NB4 (cell line): Measurements from ENCODE around the gene TNFRSF8.
A peak's percentile ranks its signal among the peaks of the same experiment; 100 is the strongest.
"Not testable (repeated sequence)": the region's sequence is repeated elsewhere in the genome, so short reads cannot be mapped to it uniquely, and the experiment has no call there.

ENCODE experiments used
- DNase-seq: peaks from one replicate; pipeline ENCODE4 v3.0.0; 2010; ENCODE audit warnings: low read depth
- H3K4me3 ChIP-seq: one replicate; pipeline ENCODE4 v1.5.1; 2011; ENCODE audit warnings: mild to moderate bottlenecking, low read depth, low read length, moderate library complexity
- MYC ChIP-seq: IDR thresholded peaks from 2 replicates; pipeline ENCODE4 v1.6.1; 2011; ENCODE audit warnings: low read depth, low read length
- POLR2A ChIP-seq: IDR thresholded peaks from 2 replicates; pipeline ENCODE4 v1.6.1; 2011; ENCODE audit warnings: mild to moderate bottlenecking; ENCODE audit not compliant: insufficient read length; ENCODE audit errors: extremely low read depth
- TF ChIP-seq, protein P1 (sequence below): IDR thresholded peaks from 2 replicates; pipeline ENCODE4 v1.6.1; 2011; ENCODE audit warnings: low read depth, low read length
- TF ChIP-seq, protein P2 (sequence below): IDR thresholded peaks from one replicate; pipeline ENCODE4 v1.5.1; 2012; ENCODE audit warnings: low read depth, low read length

The TNFRSF8 gene

GRCh38 chr1:12099610-12100009 is 36.5 kb downstream of the TNFRSF8 start:
- no peak overlapping the region for H3K4me3 ChIP-seq
- TF ChIP-seq, protein P1, sequence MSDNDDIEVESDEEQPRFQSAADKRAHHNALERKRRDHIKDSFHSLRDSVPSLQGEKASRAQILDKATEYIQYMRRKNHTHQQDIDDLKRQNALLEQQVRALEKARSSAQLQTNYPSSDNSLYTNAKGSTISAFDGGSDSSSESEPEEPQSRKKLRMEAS, result no peak
- TF ChIP-seq MYC (no peak), POLR2A (no peak)
- TF ChIP-seq, protein P2, sequence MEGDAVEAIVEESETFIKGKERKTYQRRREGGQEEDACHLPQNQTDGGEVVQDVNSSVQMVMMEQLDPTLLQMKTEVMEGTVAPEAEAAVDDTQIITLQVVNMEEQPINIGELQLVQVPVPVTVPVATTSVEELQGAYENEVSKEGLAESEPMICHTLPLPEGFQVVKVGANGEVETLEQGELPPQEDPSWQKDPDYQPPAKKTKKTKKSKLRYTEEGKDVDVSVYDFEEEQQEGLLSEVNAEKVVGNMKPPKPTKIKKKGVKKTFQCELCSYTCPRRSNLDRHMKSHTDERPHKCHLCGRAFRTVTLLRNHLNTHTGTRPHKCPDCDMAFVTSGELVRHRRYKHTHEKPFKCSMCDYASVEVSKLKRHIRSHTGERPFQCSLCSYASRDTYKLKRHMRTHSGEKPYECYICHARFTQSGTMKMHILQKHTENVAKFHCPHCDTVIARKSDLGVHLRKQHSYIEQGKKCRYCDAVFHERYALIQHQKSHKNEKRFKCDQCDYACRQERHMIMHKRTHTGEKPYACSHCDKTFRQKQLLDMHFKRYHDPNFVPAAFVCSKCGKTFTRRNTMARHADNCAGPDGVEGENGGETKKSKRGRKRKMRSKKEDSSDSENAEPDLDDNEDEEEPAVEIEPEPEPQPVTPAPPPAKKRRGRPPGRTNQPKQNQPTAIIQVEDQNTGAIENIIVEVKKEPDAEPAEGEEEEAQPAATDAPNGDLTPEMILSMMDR, result no peak
- no peak for DNase-seq

DNA sequence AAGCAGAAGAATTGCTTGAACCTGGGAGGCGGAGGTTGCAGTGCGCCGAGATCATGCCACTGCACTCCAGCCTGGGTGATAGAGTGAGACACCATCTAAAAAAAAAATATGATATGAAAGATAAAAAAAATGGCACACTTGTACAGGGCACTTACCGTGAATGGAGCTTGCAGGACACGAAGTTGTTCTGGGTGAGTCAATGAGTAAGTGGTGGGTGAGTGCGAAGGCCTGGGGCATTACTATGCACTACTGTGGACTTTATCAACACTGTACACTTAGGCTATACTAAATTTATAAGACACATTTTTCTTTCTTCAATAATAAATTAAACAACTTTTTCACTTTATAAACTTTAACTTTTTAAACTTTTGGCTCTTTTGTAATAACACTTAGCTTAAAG is 37.0 kb downstream of the TNFRSF8 start:
- DNase-seq, result no peak
- TF ChIP-seq POLR2A, result no peak
- H3K4me3 ChIP-seq, result no peak overlapping the region

GRCh38 chr1:12101120-12101519 is 38.0 kb downstream of the TNFRSF8 start:
- not testable (repeated sequence) for DNase-seq

DNA sequence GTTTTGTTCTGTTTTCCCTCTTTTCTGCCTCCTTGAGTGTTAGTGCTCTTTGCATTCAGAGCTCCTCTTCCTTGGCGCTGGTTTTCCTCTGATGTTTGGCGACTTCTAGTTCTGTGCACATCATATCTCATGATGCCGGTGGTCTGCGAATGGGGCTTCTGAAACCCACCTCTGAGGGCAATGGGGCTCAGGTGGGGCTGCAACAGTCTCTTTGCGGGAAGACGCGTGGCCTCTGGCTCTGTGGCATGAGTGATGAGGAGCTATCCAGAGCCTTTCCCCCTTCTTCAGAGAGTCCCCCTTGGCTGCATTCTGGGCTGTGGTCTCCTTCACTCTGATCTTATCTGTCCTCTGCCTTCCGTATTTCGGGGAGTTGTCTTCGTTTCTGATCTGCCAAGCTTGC is 39.0 kb downstream of the TNFRSF8 start:
- no peak for DNase-seq
- no peak overlapping the region for H3K4me3 ChIP-seq
- TF ChIP-seq, protein P2, result no peak
- TF ChIP-seq, protein P1, result no peak

More at GRCh38 chr1:12101120-12101519, 38.0 kb downstream of the TNFRSF8 start:
- not testable (repeated sequence) for H3K4me3 ChIP-seq

- no peak overlapping the region for H3K4me3 ChIP-seq
- TF ChIP-seq, protein P2, result no peak
- TF ChIP-seq MYC (no peak), POLR2A (no peak)
- TF ChIP-seq, protein P1, result no peak
- no peak for DNase-seq
Observed at GRCh38 chr1:12104417-12104816, 41.3 kb downstream of the TNFRSF8 start.

DNA sequence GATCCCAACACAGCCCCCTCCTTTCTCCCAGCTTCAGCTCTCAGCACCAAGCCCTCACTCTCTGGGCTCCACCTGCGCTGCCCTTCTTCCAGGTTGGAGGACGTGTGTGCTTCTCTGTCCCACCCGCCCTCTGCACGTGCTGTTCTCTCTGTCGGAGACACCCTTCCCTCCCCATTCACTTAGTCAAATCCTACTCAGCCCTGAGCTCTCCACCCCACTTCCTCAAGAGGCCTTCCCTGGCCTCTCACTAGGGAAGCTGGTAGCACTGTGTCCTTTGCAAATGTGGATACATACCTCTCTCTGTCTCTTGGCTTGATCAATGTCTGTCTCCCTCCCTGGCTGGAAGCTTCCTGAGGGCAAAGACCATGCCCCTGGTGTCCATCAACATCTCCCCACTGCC is 43.0 kb downstream of the TNFRSF8 start:
- no peak overlapping the region for H3K4me3 ChIP-seq

DNA sequence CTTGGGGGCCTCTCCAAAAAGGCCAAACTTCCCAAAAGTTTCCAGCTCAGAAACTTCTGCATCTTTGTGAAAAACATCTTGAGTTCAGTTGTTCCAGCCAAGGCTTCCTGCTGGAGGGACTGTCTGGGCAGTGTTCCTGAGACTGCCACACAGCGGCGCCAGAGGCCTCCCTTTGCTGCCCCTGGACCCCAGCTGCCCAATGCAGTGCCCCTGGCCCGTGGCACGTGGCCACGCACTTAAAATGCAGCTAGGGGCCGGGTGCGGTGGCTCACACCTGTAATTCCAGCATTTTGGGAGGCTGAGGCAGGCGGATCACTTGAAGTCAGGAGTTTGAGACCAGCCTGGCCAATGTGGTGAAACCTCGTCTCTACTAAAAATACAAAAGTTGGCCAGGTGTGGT is 43.8 kb downstream of the TNFRSF8 start:
- peak; percentile 50 for DNase-seq
- H3K4me3 ChIP-seq, result not testable (repeated sequence)
- TF ChIP-seq, protein P1, result peak; percentile 71
- TF ChIP-seq, protein P2, result peak; percentile 78
- TF ChIP-seq MYC, result peak; percentile 44; the same call in 1 of the 2 replicates

More for the DNA sequence above, 43.0 kb downstream of the TNFRSF8 start:
- no peak for DNase-seq
- TF ChIP-seq, protein P2, result no peak
- TF ChIP-seq, protein P1, result no peak
- no peak for TF ChIP-seq POLR2A
